ENCODE results near the gene NPHP1. TPM values are rescaled to one million over a fixed set of nuclear protein-coding genes. Genes with fewer than 3 reads are reported as not detected.
"Not testable (repeated sequence)": the region's sequence is repeated elsewhere in the genome, so short reads cannot be mapped to it uniquely, and the experiment has no call there.

The NPHP1 gene
- polyA plus RNA-seq (2013, experiment 1 of 2; ENCODE audit: insufficient read length), result 5.7 TPM
- polyA plus RNA-seq (2013, experiment 2 of 2; ENCODE audit: insufficient read length), result 4.3 TPM

DNA sequence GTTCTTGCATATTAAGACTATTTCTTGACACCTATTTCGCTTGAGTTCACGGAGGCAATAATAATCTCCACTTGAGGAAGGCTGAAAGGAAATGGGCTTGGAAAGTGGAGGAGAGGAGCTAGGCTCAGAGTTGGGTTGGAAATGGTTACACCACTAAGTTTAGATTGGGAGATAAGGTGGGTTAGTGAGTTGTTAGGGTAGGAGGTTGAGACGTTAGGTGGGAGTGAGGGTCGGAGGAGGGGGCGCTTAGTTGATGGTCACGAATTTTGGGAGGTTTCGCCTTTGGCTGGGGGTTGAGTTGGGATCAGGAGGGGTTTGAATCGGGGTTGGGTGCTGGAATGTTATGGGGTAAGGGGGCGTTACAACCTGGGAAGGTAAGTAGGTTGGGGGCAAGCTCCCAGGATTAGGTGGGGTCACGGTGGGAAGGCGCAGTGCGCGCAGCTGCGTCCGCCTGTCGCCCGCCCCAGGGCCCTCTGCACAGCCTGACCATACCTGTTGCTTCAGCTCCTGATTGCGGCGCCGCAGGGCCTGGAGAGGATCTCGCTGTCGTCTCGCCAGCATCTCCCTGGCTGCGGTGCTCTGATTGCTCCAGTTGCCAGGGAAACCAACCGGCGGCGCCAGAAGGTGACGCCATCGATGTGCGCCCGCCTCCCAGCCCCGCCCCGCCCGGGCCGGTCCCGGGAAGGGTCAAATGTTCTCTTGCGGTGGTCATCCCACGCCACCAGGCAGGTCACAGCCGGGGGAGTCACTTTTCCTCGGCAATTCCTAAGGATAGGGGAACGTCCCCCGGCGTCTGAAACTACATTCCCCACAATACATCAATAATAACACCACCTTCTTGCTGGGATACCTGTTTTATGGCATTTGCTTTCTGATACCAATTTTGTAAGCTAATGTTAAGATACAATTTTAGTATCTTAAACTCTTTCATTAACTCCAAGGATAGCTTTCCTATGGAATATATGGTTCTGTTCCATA, at the start of gene NPHP1:
TSS of gene NPHP1 (minus strand) at position 606 of the 978 bp plus-strand sequence. CDS start at position 561, 45 bp downstream.
- peak; percentile 82 for DNase-seq

DNA sequence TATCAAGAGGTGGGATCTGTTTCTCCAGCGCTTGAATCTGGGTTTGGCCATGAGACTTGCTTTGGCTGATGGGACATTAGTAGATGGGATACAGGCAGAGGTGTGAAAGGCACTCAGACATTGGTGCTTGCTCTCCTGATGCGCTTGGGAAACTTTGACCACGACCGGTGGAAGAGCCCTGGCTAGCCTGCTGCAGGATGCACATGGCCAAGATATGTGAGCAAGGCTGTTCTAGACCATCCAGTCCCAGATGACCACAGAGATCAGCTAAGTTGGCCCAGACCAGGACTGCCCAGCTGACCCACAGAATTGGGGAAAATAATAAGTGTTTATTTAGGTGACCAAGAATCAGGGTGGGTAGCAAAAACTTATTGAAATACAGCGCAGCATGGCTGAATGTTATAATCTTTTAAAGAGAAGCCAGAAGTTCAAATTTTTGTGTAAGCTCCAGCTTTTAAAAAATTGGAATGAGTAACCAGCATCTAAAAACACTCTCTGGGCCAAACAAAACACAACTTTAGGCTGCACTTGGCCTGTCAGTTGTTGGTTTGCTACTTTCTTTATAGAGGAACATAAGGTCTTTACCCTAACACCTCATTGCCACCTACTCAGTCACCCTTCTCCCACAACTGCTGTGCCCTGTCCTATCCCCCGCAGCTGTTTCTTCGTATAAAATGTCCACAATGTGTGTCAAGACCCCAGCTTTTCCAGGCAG, 43.4 kb upstream of the NPHP1 start:
- not testable (repeated sequence) for DNase-seq

GRCh38 chr2:110245488-110246435, 40.9 kb upstream of the NPHP1 start:
- DNase-seq, result not testable (repeated sequence)

DNA sequence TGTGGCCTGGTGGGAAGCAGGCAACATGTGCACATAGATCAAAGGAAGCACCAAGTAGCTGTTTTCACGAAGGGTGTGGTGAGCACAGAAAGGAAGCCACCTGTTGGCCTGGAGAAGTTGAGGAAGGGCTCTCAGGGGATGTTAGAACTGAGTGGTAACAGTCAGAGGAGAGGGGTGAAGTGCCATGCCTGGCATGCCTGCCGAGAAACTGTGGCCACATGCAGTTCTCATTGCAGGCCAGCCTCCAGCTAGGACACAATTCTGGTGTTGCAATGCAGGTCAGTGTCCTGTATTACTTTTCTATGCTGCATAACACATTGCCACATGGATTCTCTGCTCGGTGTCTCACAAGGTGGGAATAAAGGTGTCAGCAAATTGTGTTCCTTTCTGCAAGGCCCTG, 38.5 kb upstream of the NPHP1 start:
- DNase-seq, result not testable (repeated sequence)

GRCh38 chr2:110234514-110234913, 29.7 kb upstream of the NPHP1 start:
- DNase-seq, result not testable (repeated sequence)

DNA sequence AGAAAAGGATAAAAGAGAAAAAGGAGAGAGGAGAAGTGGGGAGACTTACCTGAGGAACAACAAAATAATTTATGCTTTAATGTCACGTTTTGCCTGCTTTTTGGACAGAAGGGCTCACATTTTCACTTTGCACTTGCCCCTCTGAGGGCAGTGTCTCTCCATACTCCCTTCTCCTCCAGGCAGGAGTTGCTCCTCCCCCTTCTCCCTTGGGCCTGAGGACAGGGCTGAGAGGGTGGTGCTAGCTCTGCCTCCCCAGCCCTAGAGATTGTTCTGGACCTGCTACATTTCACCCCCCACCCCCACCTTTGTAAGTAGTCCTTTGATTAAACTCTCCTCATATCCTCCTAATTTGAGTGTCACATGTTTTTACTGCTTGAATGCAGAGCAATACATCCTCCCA, 25.1 kb upstream of the NPHP1 start:
- DNase-seq, result not testable (repeated sequence)

DNA sequence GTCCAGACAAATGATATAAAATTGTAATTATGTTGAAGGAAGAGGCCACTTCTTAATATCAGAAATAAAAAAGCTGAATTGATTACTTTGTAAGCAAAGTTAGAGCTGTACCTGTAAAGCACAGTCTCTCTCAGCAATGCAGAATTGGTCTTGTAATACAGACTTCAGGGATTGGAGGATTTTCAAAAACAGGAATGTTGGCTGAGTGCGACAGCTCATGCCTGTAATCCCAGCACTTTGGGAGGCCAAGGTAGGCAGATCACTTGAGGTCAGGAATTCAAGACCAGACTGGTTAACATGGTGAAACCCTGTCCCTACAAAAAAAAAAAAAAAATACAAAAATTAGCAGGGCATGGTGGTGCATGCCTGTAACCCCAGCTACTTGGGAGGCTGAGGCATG, 17.8 kb upstream of the NPHP1 start:
- DNase-seq, result not testable (repeated sequence)

- DNase-seq, result no peak
Measured at GRCh38 chr2:110221938-110222337, 17.1 kb upstream of the NPHP1 start.

DNA sequence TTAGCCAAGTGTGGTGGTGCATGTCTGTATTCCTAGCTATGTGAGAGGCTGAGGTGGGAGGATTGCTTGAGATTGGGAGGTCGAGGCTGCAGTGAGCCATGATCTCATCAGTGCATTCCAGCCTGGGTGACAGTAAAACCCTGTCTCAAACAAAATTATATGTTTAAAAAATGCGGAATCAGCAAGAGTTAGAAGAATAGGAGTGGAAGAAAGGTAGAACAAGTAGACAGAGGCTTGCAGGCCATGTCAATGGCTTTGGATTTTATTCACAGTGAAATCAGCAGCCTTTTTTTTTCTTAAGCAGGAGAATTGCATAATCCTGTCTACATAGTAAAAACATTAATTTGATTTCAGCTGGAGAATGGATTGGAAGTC, 15.4 kb upstream of the NPHP1 start:
- no peak for DNase-seq

- peak; percentile 79 for DNase-seq
Measured at GRCh38 chr2:110219496-110220189, 14.8 kb upstream of the NPHP1 start.

DNA sequence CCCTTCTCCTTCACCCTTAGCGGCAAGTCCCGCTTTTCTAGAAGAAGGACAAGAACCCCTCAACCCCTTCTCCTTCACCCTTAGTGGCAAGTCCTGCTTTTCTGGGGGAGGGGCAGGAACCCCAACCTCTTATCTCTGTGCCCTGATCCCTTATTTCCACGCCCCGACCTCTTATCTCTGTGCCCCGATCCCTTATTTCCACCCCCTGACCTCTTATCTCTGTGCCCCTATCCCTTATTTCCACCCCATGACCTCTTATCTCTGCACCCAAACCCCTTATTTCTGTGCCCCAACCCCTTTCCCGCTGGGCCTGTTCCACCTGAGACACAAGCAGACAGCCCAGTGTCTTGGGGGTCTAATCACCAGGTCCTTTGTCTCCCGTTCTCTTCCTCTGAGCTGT, 14.1 kb upstream of the NPHP1 start:
- DNase-seq, result not testable (repeated sequence)

GRCh38 chr2:110216803-110217202, 12.0 kb upstream of the NPHP1 start:
- no peak for DNase-seq

DNA sequence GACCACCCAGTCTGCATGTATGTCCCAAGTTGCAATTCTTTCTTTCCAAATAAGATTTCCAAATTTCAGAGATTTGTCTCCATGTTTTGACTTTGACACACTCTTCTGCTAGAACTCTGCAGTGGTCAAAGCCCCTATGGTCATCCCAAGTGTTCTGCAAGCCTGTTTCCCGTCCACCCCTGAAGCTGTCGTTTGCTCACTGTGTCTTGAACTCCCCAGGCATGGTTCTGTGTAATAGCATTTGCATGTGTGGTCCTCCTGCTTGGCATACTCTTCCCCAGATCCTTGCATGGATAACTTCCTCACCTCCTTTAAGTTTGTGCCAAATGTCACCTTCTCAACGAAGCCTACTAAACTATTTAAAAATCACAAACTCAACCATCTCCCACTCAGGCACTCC, 11.4 kb upstream of the NPHP1 start:
- no peak for DNase-seq

DNA sequence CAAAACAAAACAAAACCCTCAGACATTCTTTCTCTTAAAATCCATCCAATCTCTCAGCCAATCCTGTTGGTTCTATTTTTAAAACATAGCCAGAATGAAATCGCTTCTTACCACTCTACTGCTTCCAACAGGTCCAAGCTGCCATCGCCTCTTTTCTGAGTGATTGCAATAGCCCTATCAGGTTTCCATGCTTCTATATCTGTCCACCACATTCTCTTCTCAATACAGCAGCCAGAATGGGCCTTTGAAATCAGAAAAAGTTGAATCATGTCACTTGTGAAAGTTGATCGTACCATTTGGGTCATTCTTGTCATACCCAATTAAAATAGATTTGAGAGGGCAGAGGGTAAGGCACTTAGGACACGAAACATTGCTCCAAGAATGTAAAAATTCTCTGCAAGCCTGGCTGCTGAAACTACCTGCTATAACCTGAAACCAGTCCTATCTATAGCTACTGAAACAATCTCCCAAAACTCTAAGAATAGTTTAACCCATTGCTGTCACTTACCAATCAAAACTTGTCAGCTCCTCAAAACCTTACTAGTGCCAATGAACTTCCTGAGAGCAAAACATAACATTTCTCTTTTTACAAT, 10.8 kb upstream of the NPHP1 start:
- no peak for DNase-seq

GRCh38 chr2:110215091-110215490, 10.3 kb upstream of the NPHP1 start:
- no peak for DNase-seq

DNA sequence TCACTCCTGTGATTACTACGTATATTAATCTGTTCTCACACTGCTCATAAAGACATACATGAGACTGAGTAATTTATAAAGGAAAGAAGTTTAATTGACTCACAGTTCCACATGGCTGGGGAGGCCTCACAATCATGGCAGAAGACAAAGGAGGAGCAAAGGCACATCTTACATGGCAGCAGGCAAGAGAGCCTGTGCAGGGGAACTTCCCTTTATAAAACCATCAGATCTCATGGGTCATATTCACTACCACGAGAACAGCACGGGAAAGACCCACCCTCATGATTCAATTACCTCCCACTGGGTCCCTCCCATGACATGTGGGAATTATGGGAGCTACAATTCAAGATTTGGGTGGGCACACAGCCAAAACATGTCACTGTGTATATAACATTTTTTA, 8.7 kb upstream of the NPHP1 start:
- DNase-seq, result not testable (repeated sequence)

GRCh38 chr2:110211938-110212858, 7.4 kb upstream of the NPHP1 start, which contains the start of gene MTLN:
MTLN (minus strand) TSS chr2:110212547; CDS start chr2:110212525, 22 bp downstream.
- peak; percentile 66 for DNase-seq

DNA sequence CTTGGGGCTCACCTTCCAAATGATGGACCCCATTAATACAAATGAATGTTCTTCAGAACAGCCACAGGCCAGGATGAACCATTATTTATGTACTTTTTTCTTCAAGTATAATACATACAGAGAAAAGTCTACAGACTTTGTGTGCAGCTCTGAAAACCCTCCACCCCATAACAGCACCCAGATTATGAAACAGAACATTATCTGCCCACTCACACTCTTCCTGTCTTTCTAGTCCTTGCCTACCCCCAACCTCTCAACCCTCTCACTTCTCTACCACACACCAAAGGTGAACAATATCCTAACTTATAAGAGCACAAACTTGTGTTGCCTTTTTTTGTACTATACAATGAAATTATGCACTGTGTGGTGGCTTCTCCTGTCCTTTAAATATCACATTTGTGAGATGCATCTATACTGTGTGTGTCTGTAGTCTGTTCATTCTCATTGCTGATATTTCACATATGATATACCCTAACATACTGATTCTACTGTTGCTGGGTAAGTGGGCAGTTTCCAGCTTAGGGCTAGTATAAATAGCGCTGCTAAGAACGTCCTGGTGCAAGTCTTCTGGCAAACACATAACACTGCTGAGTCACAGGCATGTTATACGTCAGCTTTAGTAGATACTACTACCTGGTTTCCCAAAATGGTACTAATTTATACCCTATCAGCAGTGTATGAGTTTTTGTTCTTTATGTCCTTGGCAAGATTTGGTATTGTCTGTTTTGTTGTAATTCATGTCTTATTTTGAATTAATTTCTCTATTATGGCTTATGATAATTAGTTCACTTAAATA, 1.0 kb upstream of the NPHP1 start:
- no peak for DNase-seq

- DNase-seq, result no peak
Measured at GRCh38 chr2:110198016-110198415, 6.8 kb downstream of the NPHP1 start.

All from fibroblast of skin of abdomen (primary cell).